ENCODE data around the gene RSPH6A. TPM values are rescaled to one million over a fixed set of nuclear protein-coding genes. Genes with fewer than 3 reads are reported as not detected.

RSPH6A gene
- total and polyA plus RNA-seq, 3 experiments from 2014 or later = 0.16 to 0.22 TPM; not detected in 1

DNA sequence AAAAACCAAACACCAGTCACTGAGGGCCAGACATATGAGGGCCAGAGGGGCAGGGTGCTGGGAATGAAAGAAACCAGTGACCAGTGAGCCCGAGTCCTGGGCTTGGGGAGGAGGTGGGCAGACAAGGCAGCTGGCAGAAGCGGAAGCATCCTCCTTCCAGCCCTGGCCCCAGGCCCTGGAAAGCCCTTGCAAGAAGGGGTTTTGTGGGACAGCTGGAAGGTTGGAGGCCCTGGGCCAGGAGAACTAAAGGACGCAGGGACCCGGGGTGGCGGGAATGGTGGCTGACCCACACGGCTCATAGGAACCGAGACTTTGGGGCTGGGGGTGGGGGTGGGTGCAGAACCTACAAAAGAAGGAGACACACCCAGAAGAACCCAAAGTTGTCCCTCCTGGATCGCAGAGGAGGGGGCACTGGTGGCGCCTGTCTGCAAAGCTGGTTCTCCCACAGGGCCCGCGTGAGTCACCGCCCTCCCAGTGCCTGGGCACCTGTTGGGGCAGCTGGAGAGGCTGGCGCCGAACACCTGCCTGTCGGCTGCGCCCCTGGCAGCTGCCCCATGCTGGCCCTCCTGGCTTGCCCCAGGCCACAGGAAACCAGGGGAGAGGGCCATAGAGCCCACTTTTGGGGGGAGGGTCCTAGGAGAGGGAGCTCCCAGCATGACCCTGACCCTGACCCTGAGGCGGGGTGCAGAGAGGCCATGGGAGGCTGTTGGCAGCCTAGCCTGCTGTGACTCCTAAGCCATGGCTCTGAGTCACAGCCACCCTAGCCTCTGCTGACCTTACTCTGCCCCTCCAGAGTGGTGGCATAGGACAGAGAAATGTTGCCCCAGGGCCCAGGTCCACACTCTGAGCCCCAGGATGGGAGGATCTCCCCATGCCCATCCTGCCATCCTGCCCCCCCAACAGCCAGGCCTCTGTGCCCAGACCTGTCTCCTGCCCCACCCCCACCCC is 33.6 kb downstream of the RSPH6A start:
- CTCF ChIA-PET = interaction anchor here (0.6 to 1.1 kb wide), 2 partner anchors 12 to 35 kb away, joined by 3 to 5 read pairs; no protein-coding TSS in a partner anchor

DNA sequence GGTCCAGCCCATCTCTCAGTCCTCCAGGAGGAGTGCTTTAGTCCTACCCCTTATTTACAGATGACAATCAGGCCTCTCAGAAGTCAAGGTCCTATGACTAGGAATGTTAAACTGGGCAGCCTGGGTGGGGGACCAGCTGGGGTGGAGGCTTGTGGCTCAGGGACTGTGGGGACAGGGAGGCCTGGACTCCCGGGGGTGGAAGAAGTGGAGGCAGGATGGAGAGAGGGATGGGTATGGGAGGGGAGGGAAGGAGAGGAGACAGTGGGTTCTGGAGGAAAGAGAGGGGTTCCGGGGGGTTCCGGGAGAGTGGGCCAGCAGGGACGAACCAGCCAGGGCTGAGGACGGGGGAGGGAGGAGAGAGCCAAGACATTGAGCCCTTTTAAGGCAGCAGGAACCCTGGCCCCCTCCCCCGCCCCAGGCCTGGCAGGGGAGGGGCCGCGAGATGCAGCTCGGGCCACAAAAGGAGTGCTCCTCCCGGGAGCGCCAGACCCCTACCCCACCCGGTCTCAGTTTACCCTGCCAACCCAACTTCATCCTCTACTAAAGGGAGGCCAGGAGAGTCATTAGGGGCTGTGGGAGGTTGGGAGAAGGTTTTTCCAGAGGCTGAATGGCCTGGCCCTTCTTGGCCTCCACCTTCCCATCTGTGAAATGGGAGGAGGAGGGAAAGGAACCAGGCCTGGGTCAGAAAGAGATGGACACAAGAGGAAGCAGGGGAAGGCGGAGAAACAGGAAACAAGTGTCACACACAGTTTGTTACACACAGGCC is 34.5 kb downstream of the RSPH6A start:
- H3K4me1 ChIP-seq (ENCODE audit: insufficient read depth, low read length) = peaks cover 20% of the 10 kb centered on the region
- no peaks in the 10 kb centered on the region for H3K9me3 Mint-ChIP-seq
- ChIA-PET CTCF (no interaction called here), POLR2A (interaction anchor here (1.2 kb wide), 1 partner anchor 10 kb away, joined by 4 read pairs; no protein-coding TSS in a partner anchor)
- H3K4me3 Mint-ChIP-seq = no peak overlapping the region
- peaks cover 18 to 24% (median 18%) of the 10 kb centered on the region in 3 donors for H3K4me1 Mint-ChIP-seq
- no peaks in the 10 kb centered on the region for H3K9me3 ChIP-seq (ENCODE audit: low read length)
- H3K27me3 ChIP-seq (ENCODE audit: insufficient read depth, low read length, poor library complexity, severe bottlenecking) = peaks cover 5% of the 10 kb centered on the region
- no peaks in the 10 kb centered on the region for H3K36me3 ChIP-seq (ENCODE audit: insufficient read depth, low read length)
- H3K27me3 Mint-ChIP-seq = peaks cover 11 to 21% of the 10 kb centered on the region in 2 donors
- no peak overlapping the region for H3K4me3 ChIP-seq (ENCODE audit: low read length)
- peaks cover 2 to 32% (median 14%) of the 10 kb centered on the region in 3 donors for H3K36me3 Mint-ChIP-seq
- DNase-seq = no peak
- H3K27ac Mint-ChIP-seq = peak overlapping the region in 2 of 8 donors; percentile 29 to 52
- no peak overlapping the region for H3K27ac ChIP-seq (ENCODE audit: low read depth, low read length)

More for the DNA sequence above, 33.6 kb downstream of the RSPH6A start:
- no peak overlapping the region for H3K4me3 Mint-ChIP-seq
- Histone ChIP-seq H3K4me1 (ENCODE audit: insufficient read depth, low read length) (peaks cover 20% of the 10 kb centered on the region), H3K36me3 (ENCODE audit: insufficient read depth, low read length) (no peaks in the 10 kb centered on the region), H3K27ac (ENCODE audit: low read depth, low read length) (no peak overlapping the region), H3K27me3 (ENCODE audit: insufficient read depth, low read length, poor library complexity, severe bottlenecking) (peaks cover 5% of the 10 kb centered on the region), H3K4me3 (ENCODE audit: low read length) (no peak overlapping the region), H3K9me3 (ENCODE audit: low read length) (no peaks in the 10 kb centered on the region)
- DNase-seq = no peak
- H3K36me3 Mint-ChIP-seq = peaks cover 2 to 34% (median 14%) of the 10 kb centered on the region in 3 donors
- peaks cover 8 to 21% of the 10 kb centered on the region in 2 donors for H3K27me3 Mint-ChIP-seq
- no peak overlapping the region for H3K27ac Mint-ChIP-seq
- POLR2A ChIA-PET = interaction anchor here (1.2 kb wide), 1 partner anchor 11 kb away, joined by 4 read pairs; no protein-coding TSS in a partner anchor
- peaks cover 18 to 24% (median 18%) of the 10 kb centered on the region in 3 donors for H3K4me1 Mint-ChIP-seq
- no peaks in the 10 kb centered on the region for H3K9me3 Mint-ChIP-seq

DNA sequence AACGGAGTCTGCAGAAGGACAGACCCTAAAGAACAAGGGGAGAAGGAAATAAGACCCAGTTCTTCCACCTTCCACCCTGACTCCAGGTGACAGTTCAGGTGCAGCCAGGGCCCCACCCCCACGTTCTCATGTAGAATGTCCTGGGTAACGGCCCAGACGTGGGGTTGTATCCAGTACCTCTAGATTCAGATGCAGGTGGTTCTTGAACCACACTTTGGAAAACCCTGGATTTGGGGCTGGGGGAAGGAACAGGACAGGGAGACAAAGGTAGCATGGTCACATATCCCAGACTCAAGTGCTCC is 35.0 kb downstream of the RSPH6A start:
- no peak for DNase-seq
- Histone ChIP-seq H3K36me3 (ENCODE audit: insufficient read depth, low read length) (no peaks in the 10 kb centered on the region), H3K9me3 (ENCODE audit: low read length) (no peaks in the 10 kb centered on the region), H3K4me1 (ENCODE audit: insufficient read depth, low read length) (peaks cover 20% of the 10 kb centered on the region), H3K27ac (ENCODE audit: low read depth, low read length) (no peak overlapping the region), H3K4me3 (ENCODE audit: low read length) (no peak overlapping the region), H3K27me3 (ENCODE audit: insufficient read depth, low read length, poor library complexity, severe bottlenecking) (peaks cover 5% of the 10 kb centered on the region)
- H3K27ac Mint-ChIP-seq = peak overlapping the region in 1 of 8 donors; percentile 29
- peak overlapping the region in 2 of 7 donors; percentile 9 to 83 for H3K4me3 Mint-ChIP-seq
- peaks cover 2 to 27% (median 14%) of the 10 kb centered on the region in 3 donors for H3K36me3 Mint-ChIP-seq
- ChIA-PET CTCF (interaction anchor here (2.4 kb wide), 1 partner anchor 10 kb away, joined by 15 read pairs; the partner anchor contains the start of gene SIX5), POLR2A (no interaction called here)
- H3K4me1 Mint-ChIP-seq = peaks cover 18 to 24% (median 18%) of the 10 kb centered on the region in 3 donors
- H3K9me3 Mint-ChIP-seq = no peaks in the 10 kb centered on the region
- H3K27me3 Mint-ChIP-seq = peaks cover 11 to 21% of the 10 kb centered on the region in 2 donors

DNA sequence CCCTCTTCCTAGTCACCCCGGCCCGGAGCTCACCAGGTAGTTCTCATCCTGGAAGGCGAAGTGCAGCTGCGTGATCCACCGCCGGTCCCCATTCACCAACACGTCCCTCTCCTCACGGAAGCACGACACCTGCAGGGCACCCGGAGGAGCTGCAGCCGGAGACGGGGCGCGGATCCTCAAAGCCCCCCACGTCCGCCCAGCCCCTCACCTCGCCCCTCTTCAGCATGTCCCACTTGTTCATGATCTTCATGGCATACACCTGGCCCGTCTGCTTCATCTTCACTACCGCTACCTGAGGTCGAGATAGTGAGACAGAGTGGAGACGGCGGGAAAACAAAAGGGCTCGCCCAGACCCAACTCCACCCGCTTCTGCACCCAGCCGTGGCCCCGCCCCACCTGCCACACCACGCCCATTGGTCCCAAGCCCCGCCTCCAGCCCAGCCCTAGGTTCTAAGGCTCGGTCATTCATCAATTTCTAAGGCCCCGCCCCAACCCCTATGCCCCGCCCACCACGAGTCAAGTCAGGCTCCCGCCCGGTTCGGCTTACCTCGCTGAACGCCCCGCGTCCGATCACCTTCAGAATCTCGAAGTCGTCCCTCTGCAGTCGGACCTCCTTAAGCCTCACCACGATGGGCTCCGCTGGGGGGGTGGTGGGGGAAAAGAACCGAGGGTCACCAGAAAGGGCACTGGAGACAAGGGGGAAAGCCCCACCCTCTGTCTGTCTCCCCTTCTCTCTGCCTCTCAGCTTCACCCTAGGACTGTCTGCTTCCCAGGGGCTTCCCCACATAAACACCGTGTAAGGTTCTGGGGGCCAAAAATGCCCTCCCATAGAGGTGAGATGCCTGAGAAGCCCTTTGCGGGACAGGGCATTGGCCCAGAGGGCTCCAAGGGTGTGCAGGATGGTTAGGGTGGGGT is 35.6 kb downstream of the RSPH6A start:
- H3K9me3 ChIP-seq (ENCODE audit: low read length) = no peaks in the 10 kb centered on the region
- peak overlapping the region; percentile 46 for H3K4me3 ChIP-seq (ENCODE audit: low read length)
- H3K4me3 Mint-ChIP-seq = peak overlapping the region in 6 of 7 donors; percentile 78 to 93 (median 84)
- no peaks in the 10 kb centered on the region for H3K36me3 ChIP-seq (ENCODE audit: insufficient read depth, low read length)
- H3K9me3 Mint-ChIP-seq = no peaks in the 10 kb centered on the region
- peaks cover 18 to 24% (median 18%) of the 10 kb centered on the region in 3 donors for H3K4me1 Mint-ChIP-seq
- peak; percentile 60 to 83 (median 81) for DNase-seq
- H3K27me3 ChIP-seq (ENCODE audit: insufficient read depth, low read length, poor library complexity, severe bottlenecking) = peaks cover 5% of the 10 kb centered on the region
- H3K4me1 ChIP-seq (ENCODE audit: insufficient read depth, low read length) = peaks cover 20% of the 10 kb centered on the region
- H3K27me3 Mint-ChIP-seq = peaks cover 11 to 21% of the 10 kb centered on the region in 2 donors
- peaks cover 2 to 26% (median 14%) of the 10 kb centered on the region in 3 donors for H3K36me3 Mint-ChIP-seq
- ChIA-PET CTCF (interaction anchor here (1.0 to 2.4 kb wide), 6 partner anchors 10 to 69 kb away, joined by 3 to 15 read pairs (median 4); partner anchors contain the start of genes DMWD and SIX5), POLR2A (interaction anchor here (1.2 kb wide), 1 partner anchor 10 kb away, joined by 14 read pairs; the partner anchor contains the start of gene SIX5)
- H3K27ac ChIP-seq (ENCODE audit: low read depth, low read length) = no peak overlapping the region
- H3K27ac Mint-ChIP-seq = peak overlapping the region in 5 of 8 donors; percentile 0 to 84 (median 67)

DNA sequence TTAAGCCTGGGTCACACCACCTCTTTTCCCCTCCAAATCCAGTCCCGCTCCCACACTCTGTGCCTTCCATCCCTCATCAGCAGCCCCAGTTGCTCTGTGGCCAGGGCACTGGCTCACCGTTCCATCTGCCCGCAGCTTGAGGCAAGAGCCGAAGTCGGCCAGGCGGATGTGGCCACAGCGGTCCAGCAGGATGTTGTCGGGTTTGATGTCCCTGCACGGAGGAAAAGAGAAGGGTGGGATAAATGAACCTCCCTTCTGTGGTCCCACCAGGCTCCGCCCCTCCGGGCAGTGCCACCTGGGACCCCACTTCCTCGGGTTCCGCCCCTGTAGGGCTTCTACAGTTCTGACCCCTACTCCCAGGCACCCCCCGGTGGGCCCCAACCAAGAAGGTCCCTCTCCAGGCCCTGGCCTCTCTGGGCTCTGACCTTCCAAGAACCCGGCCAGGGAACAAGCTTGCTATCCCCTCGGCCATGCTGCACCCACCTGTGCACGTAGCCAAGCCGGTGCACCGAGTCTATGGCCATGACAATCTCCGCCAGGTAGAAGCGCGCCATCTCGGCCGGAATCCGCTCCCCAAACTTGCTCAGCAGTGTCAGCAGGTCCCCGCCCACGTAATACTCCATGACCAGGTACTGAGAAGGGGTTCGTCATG is 37.0 kb downstream of the RSPH6A start:
- H3K4me1 ChIP-seq (ENCODE audit: insufficient read depth, low read length) = peaks cover 20% of the 10 kb centered on the region
- Mint-ChIP-seq H3K4me1 (peaks cover 18 to 24% (median 18%) of the 10 kb centered on the region in 3 donors), H3K27me3 (peaks cover 11 to 21% of the 10 kb centered on the region in 2 donors), H3K27ac (no peak overlapping the region), H3K9me3 (no peaks in the 10 kb centered on the region), H3K4me3 (peak overlapping the region in 2 of 7 donors; percentile 82 to 84), H3K36me3 (peaks cover 2 to 29% (median 14%) of the 10 kb centered on the region in 3 donors)
- CTCF ChIA-PET = interaction anchor here (1.5 to 2.4 kb wide), 2 partner anchors 8 to 39 kb away, joined by 5 to 15 read pairs; partner anchors contain the start of gene SIX5
- no peaks in the 10 kb centered on the region for H3K36me3 ChIP-seq (ENCODE audit: insufficient read depth, low read length)
- no peak for DNase-seq
- H3K27ac ChIP-seq (ENCODE audit: low read depth, low read length) = no peak overlapping the region
- peaks cover 5% of the 10 kb centered on the region for H3K27me3 ChIP-seq (ENCODE audit: insufficient read depth, low read length, poor library complexity, severe bottlenecking)
- no peaks in the 10 kb centered on the region for H3K9me3 ChIP-seq (ENCODE audit: low read length)
- no peak overlapping the region for H3K4me3 ChIP-seq (ENCODE audit: low read length)
- POLR2A ChIA-PET = no interaction called here

DNA sequence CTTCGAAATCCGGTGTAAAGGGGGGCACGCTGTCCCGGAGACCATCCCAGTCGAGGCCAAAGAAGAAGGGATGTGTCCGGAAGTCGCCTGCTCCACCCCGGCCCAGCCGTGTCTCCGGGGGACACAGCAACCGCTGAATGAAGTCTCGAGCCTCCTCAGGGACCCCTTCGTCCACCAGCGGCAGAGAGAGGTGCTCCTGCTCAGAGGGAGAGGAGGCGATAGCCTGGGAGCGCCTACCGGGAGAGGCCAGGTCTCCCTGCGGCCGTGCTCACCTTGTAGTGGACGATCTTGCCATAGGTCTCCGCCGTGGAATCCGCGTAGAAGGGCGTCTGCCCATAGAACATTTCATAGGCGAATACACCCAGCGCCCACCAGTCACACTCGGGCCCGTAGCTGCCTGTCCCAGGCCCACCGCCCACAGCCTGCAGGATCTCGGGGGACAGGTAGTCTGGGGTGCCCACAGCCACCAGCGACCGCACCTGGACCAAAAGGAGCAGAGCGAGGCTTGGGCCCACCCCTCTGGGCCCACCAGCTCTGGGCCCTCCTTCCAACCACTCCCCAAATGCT is 37.6 kb downstream of the RSPH6A start:
- POLR2A ChIA-PET = no interaction called here
- Mint-ChIP-seq H3K9me3 (no peaks in the 10 kb centered on the region), H3K4me1 (peaks cover 18 to 24% (median 18%) of the 10 kb centered on the region in 3 donors), H3K4me3 (no peak overlapping the region), H3K27me3 (peaks cover 11 to 21% of the 10 kb centered on the region in 2 donors), H3K36me3 (peaks cover 2 to 29% (median 14%) of the 10 kb centered on the region in 3 donors), H3K27ac (no peak overlapping the region)
- peaks cover 5% of the 10 kb centered on the region for H3K27me3 ChIP-seq (ENCODE audit: insufficient read depth, low read length, poor library complexity, severe bottlenecking)
- no peaks in the 10 kb centered on the region for H3K9me3 ChIP-seq (ENCODE audit: low read length)
- no peak for DNase-seq
- no peak overlapping the region for H3K4me3 ChIP-seq (ENCODE audit: low read length)
- CTCF ChIA-PET = interaction anchor here (1.4 kb wide), 1 partner anchor 22 kb away, joined by 4 read pairs; no protein-coding TSS in a partner anchor
- H3K27ac ChIP-seq (ENCODE audit: low read depth, low read length) = no peak overlapping the region
- no peaks in the 10 kb centered on the region for H3K36me3 ChIP-seq (ENCODE audit: insufficient read depth, low read length)
- peaks cover 20% of the 10 kb centered on the region for H3K4me1 ChIP-seq (ENCODE audit: insufficient read depth, low read length)

Data from CD8-positive, alpha-beta memory T cell (primary cell).